GM12891 (cell line): ENCODE data around the gene UBQLN1.

ENCODE experiments used
- POLR2A ChIP-seq: IDR thresholded peaks from 2 replicates; pipeline ENCODE4 v1.6.1; 2011; ENCODE audit warnings: low read depth, low read length, control low read depth
- SPI1 ChIP-seq: IDR thresholded peaks from 2 replicates; pipeline ENCODE4 v1.6.1; 2011; ENCODE audit warnings: low read depth, low read length, control low read depth

DNA sequence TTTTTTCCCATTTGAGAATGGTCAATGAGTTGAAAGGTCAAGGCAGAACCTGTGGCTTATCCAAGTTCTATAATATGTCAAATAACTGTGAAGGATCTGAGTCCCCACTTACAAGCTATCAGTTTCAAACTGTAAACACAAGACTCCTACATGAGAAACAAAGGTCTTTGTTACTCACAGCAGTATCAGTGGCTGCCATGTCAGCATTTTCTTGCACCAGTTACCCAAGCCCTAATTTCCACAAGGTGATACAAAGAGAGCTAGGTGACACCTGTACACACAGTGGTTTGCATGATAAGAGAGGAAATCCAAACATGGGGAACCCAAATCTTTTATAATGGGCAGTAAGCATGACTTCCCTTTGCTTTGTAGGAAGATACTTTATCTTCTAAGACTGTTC, 8.0 kb upstream of the UBQLN1 start:
- no peak for TF ChIP-seq SPI1
- no peak for TF ChIP-seq POLR2A
